ENCODE results near the gene FAM83E.

FAM83E gene

DNA sequence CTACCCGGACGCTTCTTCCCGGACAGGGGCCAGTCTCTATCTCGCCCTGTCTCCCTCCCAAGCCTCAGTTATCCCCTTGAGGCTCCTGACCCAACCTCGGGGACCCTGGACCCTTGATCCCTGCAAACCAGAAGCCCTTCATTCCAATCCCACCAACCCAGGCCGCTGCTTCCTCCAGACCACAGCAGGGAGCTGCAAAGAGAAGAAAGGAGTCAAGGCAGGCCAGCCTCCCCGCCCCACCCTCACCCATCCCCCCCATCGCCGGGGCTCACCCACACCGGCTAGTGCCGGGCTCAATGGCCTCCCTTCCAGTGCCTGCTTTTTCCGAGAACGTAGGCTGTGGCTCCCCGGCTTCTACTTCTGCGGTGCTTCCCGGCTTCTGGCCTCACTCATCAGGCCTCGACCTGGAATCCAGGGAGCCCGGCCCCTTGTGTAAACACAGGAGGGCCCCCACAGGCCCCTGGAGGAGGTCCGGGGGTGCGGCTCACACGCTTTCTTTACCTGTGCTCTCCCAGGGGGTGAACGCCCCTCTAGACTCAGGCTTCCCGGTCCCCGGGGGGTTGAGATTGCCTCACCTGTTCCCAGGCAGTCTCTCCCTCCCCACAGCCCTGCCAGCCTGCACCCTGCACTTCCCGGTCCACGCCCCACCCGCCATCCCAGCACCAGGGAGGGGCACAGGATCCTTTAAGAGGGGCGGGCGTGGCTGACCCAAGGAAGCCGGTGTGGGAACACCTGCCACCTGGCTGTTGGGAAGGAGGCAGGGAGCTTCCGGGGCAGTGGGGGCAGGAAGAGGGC lies at the start of gene FAM83E:
FAM83E (minus strand) TSS at position 641 of the 795 bp plus-strand sequence. CDS start 1,704 bp downstream, outside the sequence.
- no peak for DNase-seq (ENCODE audit: low read depth)
- no peak within 1 kb of the TSS for H3K4me3 ChIP-seq (ENCODE audit: control insufficient read depth, low read depth, low read length)
- TF ChIP-seq CTCF (IDR thresholded peaks at IDR 0.05; ENCODE audit: control insufficient read depth, insufficient read depth, low read depth, low read length, missing control alignments): no peak

DNA sequence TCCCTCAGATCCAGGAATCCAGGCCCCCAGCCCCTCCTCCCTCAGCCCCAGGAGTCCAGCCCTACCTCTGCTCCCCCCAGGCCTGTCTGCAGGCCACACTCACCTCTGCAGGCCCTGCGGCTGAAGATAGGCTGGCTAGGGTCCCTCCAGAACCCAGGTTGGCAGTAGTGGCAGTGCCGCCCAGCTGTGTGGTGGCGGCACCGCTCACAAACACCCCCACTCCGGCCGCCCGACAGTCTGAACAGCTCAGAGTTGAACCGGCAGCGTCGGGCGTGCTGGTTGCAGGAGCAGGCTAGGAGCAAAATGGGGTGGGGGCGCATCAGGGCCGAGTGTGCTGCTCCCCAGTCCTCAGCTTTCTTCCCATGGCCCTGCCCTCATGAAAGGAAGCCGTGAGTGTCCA lies 49.6 kb upstream of the FAM83E start:
- no peak overlapping the region for H3K4me3 ChIP-seq (ENCODE audit: control insufficient read depth, low read depth, low read length)
- no peak for TF ChIP-seq CTCF (IDR thresholded peaks at IDR 0.05; ENCODE audit: control insufficient read depth, insufficient read depth, low read depth, low read length, missing control alignments)
- no peak for DNase-seq (ENCODE audit: low read depth)

- no peak for TF ChIP-seq CTCF (IDR thresholded peaks at IDR 0.05; ENCODE audit: control insufficient read depth, insufficient read depth, low read depth, low read length, missing control alignments)
- no peak for DNase-seq (ENCODE audit: low read depth)
- no peak overlapping the region for H3K4me3 ChIP-seq (ENCODE audit: control insufficient read depth, low read depth, low read length)
Observed at GRCh38 chr19:48663667-48664066, 48.8 kb upstream of the FAM83E start.

- no peak for DNase-seq (ENCODE audit: low read depth)
- TF ChIP-seq CTCF (IDR thresholded peaks at IDR 0.05; ENCODE audit: control insufficient read depth, insufficient read depth, low read depth, low read length, missing control alignments): no peak
- no peak overlapping the region for H3K4me3 ChIP-seq (ENCODE audit: control insufficient read depth, low read depth, low read length)
Observed at GRCh38 chr19:48661711-48662090, 46.8 kb upstream of the FAM83E start.

- TF ChIP-seq CTCF (IDR thresholded peaks at IDR 0.05; ENCODE audit: control insufficient read depth, insufficient read depth, low read depth, low read length, missing control alignments): no peak
- H3K4me3 ChIP-seq (ENCODE audit: control insufficient read depth, low read depth, low read length): no peak overlapping the region
Observed at GRCh38 chr19:48660852-48661710, 46.2 kb upstream of the FAM83E start.

GRCh38 chr19:48659768-48660167 lies 44.9 kb upstream of the FAM83E start:
- TF ChIP-seq CTCF (IDR thresholded peaks at IDR 0.05; ENCODE audit: control insufficient read depth, insufficient read depth, low read depth, low read length, missing control alignments): no peak

More at GRCh38 chr19:48660852-48661710, 46.2 kb upstream of the FAM83E start:
- DNase-seq (ENCODE audit: low read depth): peak; percentile 46

More at GRCh38 chr19:48659768-48660167, 44.9 kb upstream of the FAM83E start:
- no peak for DNase-seq (ENCODE audit: low read depth)
- H3K4me3 ChIP-seq (ENCODE audit: control insufficient read depth, low read depth, low read length): no peak overlapping the region
